HL-60 (cell line): ENCODE measurements around the gene CDR2L.

Source experiments
- CTCF ChIP-seq: IDR thresholded peaks from one replicate; pipeline ENCODE4 v1.5.1; 2011; ENCODE audit warnings: low read length, control low read depth, inconsistent platforms; ENCODE audit not compliant: insufficient read depth
- REST ChIP-seq: IDR thresholded peaks from 2 replicates; pipeline ENCODE4 v1.6.1; 2012; ENCODE audit warnings: low read depth; ENCODE audit not compliant: insufficient replicate concordance

GRCh38 chr17:74972107-74972972 is 15.1 kb upstream of the CDR2L start, which contains the start of gene HID1:
- TF ChIP-seq CTCF (no peak), REST (no peak)
